HG03066 (cell line): ENCODE results near the gene SYT15.
"Not testable (repeated sequence)": the region's sequence is repeated elsewhere in the genome, so short reads cannot be mapped to it uniquely, and the experiment has no call there.

Experiments
- ATAC-seq: cut with Tn5 transposase; IDR thresholded peaks from one replicate; pipeline ENCODE4 v1.9.1; 2021; ENCODE audit warnings: low read depth; ENCODE audit not compliant: unreplicated experiment

Gene SYT15

DNA sequence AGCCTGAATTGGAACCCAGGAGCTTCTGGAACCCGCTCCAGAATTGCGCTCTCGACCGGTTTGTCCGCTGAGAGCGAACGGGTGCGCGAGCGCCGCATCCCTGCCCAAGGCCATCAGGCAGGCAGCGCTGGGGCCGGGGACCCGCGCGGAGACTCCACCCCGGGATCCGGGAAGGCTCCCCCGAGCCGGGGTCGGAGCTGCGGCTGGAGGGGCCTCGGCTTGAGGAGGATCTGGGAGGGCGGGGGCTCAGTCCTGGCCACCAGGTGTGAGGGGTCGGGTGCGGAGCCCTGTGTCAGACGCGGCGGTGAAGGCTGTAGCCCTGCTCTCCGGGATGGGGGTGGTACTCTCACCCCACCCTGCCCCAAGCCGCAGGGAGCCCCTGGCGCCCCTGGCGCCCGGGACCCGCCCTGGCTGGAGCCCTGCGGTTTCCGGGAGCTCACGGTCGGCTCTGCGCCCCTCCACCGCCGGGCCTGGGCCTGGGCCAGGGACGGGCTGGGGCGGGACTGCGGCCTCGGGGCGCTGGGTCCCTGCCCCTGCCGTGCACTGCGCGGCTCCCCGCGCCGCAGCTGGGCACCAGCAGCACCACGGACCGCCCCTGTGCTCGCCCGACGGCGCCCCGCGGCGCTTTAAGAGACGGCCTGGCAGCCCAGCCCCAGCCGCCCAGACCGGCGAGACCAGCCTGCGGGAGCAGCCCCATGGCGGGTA lies at the start of gene SYT15:
Gene SYT15 (plus strand): TSS at position 655 of the 705 bp plus-strand sequence. CDS start 41 bp downstream, at position 696.
- not testable (repeated sequence) for ATAC-seq

DNA sequence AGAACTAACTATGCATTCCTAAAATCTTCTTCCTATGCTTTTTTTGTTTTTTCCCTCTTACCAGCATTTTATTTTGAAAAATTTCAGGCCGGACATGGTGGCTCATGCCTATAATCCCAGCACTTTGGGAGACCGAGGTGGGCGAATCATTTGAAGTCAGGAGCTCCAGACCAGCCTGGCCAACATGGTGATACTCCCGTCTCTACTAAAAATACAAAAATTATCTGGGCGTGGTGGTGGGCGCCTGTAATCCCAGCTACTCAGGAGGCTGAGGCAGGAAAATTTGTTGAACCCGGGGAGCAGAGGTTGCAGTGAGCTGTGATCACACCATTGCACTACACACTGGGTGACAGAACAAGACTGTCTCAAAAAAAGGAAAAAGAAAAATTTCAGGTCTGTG lies 49.2 kb upstream of the SYT15 start:
- ATAC-seq = not testable (repeated sequence)

DNA sequence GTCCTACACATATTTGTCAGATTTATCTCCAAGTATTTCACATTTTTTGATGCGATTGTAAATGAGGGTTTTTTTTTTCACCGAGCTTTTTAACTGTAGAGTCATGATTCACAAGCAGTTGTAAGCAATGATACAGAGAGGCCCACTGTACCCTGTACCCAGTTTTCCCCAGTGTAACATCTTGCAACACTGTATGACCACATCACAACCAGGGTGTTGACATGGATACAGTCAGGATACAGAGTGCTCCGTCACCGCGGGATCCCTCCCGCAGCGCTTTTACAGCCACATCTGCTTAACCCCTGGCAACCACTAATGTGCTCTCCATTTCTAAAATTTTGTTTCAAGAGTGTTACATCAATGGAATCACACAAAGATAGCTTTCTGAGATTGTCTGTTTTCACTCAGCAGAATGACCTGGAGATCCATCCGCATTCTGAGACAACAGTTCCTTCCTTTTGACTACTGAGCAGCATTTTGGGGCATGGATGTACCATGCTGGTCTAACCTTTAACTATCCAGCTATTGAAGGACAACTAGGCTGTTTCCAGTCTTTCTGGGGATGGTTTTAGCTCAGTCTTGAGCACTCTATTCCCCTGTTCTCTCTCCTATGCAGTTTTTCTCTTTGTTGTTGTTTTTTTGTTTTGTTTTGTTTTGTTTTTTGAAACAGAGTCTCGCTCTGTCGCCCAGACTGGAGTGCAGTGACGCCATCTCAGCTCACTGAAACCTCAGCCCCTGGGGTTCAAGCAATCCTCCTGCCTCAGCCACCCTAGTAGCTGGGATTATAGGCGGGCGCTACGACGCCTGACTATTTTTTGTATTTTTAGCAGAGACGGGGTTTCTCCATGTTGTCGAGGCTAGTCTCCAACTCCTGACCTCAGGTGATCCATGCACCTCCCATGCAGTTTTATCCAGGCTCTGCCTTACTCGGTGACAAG lies 48.4 kb upstream of the SYT15 start:
- ATAC-seq = no peak

DNA sequence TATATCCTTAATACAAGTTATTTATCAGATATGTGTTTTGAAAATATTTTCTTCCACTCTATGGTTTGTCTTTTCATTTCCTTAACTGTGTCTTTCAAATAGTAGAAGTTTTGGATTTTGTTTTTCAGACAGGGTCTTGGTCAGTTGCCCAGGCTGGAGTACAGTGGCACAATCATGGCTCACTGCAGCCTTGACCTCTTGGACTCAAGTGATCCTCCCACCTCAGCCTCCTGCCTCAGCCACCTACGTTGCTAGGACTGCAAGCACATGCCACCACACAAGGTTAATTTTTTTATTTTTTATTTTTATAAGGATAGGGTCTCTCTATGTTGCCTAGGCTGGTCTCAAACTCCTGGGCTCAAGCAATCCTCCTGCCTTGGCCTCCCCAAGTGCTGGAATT lies 46.7 kb upstream of the SYT15 start:
- ATAC-seq = not testable (repeated sequence)

DNA sequence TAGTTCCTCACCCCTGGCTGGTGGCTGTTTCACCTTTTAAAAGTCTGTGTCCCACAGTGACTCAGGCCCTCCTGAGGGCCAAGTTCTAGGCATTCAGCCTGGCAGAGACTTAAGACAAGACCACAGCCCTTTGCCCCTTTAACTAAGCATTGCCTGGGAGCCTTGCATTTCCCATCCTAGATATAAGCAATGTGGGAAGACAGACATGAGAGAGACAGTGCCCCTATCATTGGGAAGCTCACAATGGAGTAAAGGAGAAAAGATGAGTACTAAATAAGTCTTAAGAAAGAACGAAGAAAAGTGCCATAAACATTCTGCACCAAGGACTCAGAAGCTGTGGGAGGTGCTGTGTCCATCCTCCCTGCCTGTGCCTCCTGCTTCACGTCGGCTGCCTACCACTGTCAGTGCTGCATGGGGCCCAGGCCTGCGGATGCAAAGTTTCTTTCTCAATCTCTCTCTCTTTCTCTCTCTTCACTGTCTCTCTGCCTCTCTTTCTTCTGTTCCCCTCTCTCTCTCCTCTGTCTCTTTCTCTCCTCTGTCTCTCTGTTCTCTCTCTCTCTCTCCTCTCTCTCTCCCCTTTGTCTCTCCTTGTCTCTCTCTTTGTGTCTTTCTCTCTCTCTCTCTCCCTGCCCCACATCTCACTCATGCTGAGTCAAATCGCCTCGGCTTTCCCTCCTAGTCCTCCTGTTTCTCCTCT lies 44.0 kb upstream of the SYT15 start:
- ATAC-seq = no peak

DNA sequence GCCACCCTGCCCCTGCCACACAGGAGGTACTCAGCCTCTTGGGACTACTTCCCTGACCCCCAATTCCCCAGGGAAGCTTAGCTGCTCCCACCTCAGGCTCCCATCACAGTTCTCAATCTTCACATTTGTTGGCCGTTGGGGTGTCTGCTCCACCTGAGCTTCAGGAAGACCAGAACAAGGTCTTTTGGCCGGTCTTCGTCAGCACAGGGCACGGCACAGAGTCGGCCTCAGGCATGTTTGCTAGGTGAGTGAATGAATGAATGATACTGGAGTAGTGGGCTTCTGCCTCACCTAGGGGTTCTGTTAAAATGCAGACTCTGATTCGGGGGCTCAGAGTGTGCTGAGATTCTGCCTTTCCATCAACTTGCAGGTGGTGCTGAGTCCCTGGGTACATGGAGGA lies 42.8 kb upstream of the SYT15 start:
- no peak for ATAC-seq

DNA sequence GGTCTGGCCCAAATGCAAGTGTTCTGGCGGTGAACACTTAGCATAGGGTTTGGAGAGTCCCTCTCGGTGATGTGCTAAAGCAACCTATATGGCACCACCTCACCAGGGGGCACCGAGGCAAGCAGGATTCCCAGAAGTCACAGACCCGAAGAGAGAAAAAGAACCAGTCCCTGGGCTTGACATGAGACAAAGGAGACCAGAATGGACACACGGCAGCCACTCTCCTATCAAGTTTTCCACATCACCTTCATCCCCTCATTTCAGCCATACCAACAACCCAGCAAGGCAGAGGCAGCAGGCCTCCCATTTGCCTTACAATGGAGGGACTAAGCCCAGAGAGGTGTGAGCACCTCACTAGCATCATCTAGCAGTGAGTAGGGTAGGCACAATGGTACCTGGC lies 42.1 kb upstream of the SYT15 start:
- ATAC-seq = no peak

DNA sequence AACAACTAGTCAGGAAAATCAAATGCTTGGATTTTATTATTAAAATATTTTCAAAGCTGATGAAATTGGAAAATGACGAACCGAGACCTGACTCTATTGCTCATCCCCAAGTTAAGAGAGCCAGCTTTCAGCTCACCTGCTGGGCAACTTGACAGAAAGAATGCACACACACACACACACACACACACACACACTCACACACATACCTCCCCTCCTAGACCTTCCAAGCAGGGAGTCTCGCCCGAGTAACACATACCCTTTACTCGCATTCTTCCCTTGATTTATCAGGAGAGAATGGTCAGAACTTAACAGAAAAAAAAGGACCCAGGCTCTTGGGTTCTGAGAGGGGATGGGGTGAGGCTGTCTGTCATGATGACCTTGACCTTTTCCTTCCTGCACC lies 41.6 kb upstream of the SYT15 start:
- ATAC-seq = no peak

DNA sequence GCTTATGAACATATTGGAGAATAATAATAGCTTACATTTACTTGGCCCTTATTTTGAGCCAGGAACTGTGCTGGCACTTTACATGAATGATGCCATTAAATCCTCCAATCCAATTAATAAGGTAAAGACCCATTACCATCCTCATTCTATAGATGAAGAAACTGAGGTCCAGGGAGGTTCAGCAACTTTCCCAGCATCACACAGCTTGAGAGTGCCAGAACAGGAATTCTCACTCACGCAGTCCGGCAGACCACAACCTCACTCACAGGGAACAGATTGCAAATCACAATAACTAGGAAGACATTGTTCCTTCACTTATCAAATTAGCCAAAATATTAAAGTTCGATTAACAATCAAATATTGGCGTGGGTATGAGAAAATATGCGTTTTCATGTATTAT lies 40.8 kb upstream of the SYT15 start:
- ATAC-seq = no peak

DNA sequence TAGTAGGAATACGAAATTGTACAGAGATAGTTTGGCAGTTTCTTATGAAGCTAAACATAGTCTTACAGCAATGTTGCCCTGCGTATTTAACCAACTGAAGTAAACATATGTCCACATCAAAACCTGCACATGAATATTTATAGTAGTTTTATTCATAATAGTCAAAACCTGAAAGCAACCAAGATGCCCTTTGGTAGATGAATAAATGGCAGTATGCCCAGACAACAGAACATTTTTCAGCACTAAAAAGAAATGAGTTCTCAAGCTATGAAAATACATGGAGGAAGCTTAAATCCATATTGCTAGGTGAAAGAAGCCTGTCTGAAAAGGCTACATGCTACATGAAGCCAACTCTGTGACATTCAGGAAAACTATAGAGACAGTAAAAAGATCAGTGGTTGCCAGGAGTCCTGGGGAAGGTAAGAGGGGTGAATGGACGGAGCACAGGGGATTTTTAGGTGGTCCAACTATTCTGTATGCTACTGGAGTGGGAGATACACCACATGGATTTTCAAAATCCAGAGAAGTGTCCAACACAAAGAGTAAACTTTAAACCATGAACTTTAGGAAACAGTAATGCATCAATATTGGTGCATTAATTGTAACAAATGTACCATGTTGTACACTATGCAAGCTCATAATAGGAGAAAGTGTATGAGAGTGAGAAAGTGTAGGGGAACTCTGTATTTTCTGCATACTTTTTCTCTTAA lies 40.1 kb upstream of the SYT15 start:
- no peak for ATAC-seq

DNA sequence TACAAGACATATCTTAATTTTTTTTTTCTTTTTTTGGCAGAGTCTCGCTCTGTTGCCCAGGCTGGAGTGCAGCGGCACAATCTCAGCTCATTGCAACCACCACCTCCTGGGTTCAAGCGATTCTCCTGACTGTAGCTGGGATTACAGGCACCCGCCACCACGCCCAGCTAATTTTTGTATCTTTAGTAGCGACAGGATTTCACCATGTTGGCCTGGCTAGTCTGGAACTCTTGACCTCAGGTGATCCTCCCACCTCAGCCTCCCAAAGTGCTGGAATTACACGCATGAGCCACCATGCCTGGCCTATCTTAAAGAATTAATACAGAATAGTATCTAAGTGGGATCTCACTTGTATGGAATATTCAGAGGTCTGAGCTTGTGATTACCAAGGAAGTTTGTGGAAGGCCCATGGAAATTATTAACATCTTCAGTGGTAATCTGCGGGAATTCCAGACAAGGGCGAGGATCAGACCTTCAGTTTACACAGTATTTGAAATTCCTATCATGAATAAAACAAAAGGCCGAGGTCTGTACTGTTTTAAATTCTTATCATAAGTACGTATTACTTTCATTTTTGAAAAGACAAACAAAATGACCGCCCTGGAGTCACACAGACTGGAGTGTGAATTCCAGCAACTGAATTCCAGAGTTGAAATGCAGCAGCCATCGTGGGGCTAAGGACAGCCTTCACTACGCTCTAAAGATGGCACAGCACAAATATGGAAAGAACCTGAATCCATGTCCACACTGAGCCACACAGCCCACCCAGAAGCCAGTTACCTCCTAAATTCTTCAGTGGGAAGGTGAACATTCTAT lies 39.1 kb upstream of the SYT15 start:
- no peak for ATAC-seq

DNA sequence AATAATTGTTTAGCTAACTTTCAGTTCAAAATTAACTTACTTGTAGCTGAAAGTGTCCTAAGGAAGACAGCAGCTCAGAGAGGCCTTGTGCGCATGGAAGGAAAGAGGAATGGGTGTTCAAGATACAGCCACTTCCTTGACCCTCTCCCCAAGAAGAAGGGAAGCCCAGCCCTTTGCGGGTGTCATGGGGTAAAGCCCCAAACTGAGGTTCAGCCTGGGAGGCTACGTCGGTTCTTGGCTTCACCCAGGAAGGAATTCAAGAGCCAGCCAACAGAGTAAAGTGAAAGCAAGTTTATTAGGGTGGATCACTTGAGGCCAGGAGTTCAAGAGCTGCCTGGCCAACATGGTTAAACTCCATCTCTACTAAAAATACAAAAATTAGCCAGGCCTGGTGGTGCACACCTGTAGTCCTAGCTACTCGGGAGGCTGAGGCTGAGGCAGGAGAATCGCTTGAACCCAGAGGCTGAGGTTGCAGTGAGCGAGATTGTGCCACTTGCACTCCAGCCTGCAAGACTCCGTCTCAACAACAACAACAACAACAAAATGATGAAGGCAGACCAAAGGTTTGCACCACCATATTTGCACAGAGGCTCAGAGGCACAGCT lies 38.4 kb upstream of the SYT15 start:
- ATAC-seq = no peak

DNA sequence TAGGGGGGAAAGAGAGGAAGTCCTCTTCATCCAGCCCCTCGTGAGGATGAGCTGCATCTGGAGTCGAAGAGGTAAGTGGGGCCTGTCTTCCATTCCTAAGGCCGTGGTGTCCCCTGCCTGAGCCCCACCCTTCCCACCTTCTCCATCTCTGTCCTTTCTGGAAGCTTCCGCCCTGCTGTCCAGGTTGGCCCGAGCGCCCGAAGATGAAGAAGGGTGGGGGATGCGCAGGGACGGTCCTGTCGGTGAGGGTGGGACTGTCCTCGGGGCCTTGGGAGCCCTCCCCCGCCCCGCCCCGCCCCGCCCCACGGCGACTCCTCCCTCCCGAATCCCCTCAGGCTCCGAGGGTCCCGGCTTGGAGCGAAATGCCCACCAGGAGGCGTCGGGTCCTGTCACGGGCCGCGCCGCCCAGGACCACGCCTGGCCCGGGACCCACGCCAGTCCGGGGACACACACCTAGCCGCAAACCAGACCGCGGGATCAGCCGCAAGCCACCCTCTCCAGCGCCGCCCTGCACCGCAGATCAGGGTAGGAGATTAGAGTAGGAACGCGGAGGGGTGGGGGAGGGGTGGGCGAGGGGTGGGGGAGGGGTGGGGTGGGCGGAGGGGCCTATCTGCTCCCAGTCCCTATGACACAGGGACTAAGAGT lies 37.8 kb upstream of the SYT15 start:
- ATAC-seq = no peak

DNA sequence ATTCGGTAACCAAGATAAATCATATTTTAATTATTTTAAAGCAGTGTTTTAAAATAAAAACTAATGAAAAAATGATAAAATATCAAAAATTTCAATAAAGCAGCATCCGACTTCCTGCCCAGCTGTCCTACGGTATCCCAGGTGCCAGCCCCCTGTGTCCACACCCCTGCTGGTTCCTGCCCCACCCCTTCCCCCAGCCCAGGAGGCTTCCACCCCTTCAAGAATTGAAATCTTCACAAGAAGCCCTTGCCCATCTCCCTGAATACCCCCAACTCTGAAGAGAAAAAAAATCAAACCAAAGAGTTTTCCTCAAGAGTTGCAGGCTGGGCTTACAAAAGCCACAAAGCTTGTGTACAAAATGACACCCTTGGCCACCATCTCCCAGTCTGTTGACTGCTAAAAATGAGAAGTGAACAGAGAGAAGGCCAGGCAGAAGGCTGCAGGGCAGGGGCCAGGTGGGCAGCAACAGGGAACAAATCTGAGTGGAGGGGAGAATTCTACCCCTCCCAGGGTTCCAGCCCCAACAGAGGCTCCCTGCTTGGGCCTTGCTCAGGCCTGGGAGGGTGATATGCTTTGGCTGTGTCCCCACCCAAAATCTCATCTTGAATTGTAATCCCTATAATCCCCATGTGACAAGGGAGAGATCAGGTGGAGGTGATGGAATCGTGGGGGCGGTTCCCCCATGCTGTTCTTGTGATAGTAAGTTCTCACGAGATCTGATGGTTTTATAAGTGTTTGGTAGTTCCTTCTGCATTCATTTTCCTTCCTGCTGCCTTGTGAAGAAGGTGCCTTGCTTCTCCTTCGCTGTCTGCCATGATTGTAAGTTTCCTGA lies 37.0 kb upstream of the SYT15 start:
- no peak for ATAC-seq

DNA sequence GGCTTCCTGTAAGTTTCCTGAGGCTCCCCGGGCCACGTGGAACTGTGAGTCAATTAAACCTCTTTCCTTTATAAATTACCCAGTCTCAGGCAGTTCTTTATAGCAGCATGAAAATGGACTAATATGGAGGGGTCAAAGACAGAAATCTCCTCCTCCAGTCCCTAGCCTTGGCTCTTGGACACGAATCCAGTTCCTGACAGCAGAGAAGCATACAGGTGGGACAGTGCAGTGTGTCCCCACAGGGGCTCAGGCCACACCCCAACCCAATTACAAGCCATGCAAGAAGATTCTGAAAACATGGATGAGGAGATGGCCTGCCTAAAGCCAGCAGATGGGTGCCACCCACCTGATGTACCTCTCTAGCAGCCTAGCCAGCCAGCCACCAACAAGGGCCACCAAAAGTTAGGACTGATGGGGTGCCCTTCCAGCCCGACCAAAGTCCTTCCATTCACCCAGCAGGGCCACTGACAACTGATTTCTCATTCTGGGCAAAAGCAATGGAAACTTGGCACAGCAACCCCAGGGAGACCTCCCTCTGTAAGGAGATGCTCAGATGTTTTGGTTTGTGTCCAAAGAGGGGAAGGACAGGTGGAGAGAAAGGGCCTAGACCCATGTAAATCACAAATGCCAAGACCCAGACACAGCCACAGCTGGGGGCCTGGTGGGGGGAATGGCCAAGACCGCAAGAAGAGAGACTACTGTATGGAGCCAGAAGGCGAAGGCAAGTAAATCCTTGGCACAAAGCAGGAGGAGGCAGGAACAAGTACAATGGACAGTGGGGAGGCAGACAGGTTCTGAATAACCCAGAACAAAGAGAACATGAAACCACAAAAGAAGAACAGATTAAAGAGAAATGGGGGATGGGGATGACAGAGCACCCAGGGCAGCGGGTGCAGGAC lies 36.1 kb upstream of the SYT15 start:
- no peak for ATAC-seq

DNA sequence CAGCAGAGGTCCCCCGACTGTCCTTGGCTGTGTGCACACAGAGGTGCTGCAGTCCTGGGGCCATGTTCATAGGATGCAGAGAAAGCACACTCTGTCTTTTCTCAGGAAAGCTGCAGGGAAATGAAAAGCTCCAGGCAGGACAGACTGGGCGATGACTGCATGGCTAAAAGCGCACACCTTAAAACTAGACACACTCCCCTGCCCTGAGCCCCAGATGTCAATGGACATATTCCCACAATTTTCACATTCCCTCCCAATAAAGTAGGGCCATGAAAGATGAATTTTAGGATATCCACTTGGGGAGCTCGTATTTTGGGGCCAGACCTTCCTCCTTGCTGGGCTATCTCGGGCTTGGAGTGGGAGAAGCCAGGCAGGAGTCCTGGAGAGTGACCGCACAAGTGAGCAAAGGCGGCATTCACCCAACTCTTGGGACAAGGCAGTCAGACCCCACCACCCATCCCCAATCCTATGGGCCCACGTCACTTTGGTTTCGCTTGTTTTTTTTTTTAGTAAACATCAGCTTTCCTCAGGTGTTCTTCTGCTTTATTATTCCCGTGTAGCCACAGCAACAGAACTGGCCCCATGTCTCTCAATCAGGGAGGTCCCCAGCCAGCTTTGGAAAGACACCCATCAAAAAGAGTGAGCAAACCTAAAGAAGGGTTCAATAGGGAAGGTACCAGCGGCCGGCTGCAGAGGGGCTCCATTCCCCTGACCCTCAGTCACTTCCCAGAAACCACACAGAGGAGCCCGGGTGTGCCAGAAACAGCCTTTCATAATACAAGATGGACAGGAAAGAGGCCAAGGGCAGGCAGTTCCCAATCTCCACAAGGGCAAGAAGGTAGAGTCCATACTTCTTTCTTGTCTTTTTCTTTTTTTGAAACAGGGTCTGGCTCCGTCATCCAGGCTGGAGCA lies 35.2 kb upstream of the SYT15 start:
- no peak for ATAC-seq
